22Rv1 (cell line): ENCODE results near the gene TRPV2.

ENCODE experiments used
- CTCF ChIP-seq: fragments of 450-650 bp; IDR thresholded peaks from 2 replicates; pipeline ENCODE4 v1.5.1; 2017; ENCODE audit warnings: mild to moderate bottlenecking
- ZFX ChIP-seq: fragments of 450-650 bp; IDR thresholded peaks from 2 replicates; pipeline ENCODE4 v1.6.1; 2017; ENCODE audit warnings: antibody characterized with exemption, borderline replicate concordance

GRCh38 chr17:16434662-16435061 lies 19.3 kb downstream of the TRPV2 start:
- no peak for TF ChIP-seq CTCF
- no peak for TF ChIP-seq ZFX
